HG02938 (cell line): ENCODE results near the gene RERE.
"Not testable (repeated sequence)": the region's sequence is repeated elsewhere in the genome, so short reads cannot be mapped to it uniquely, and the experiment has no call there.

Experiments used
- ATAC-seq: cut with Tn5 transposase; IDR thresholded peaks from one replicate; pipeline ENCODE4 v1.9.1; 2021; ENCODE audit warnings: mild to moderate bottlenecking, moderate library complexity; ENCODE audit not compliant: unreplicated experiment

RERE gene

DNA sequence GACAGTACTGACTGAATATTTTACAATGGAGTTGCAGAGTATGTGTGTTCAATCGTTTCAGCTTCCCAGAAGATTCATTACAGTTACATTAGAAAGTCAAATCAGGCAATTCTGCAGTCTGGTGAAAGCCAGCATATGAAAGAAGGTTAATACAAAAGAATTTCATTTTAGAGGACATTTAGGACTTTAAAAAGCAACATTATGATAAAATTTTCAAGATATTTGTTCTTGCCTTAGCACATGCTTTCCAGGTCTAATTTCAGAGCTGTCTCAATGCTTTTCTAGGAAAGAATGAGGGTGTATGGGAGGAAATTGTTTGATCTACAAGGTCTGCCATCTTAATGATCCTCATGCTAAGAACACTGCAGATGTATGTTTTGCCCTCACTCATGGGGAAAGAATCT is 63.2 kb downstream of the RERE start:
- no peak for ATAC-seq

- no peak for ATAC-seq
These were observed 63.7 kb downstream of the RERE start for GRCh38 chr1:8753736-8754135.

- ATAC-seq, result no peak
These were observed 64.3 kb downstream of the RERE start for GRCh38 chr1:8752921-8753713.

- no peak for ATAC-seq
These were observed 65.0 kb downstream of the RERE start for GRCh38 chr1:8752411-8752810.

DNA sequence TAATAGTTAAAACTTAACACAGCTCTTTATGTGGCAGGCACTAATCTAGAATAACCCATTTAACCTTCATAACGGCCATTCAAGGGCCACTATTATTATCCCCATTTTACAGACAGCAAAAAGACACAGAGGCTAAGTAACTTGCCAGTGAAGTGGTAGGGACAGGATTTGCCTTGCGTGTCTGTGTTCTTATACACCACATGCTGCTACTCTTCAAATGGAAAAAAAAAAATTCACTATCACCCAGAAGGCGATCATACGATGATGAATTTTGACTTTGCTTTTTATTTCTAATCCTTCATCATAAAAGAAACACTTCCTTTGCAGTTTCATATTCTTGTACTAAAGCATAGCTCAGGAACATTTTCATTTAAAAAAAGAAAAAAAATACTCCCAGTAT is 65.5 kb downstream of the RERE start:
- ATAC-seq, result no peak

DNA sequence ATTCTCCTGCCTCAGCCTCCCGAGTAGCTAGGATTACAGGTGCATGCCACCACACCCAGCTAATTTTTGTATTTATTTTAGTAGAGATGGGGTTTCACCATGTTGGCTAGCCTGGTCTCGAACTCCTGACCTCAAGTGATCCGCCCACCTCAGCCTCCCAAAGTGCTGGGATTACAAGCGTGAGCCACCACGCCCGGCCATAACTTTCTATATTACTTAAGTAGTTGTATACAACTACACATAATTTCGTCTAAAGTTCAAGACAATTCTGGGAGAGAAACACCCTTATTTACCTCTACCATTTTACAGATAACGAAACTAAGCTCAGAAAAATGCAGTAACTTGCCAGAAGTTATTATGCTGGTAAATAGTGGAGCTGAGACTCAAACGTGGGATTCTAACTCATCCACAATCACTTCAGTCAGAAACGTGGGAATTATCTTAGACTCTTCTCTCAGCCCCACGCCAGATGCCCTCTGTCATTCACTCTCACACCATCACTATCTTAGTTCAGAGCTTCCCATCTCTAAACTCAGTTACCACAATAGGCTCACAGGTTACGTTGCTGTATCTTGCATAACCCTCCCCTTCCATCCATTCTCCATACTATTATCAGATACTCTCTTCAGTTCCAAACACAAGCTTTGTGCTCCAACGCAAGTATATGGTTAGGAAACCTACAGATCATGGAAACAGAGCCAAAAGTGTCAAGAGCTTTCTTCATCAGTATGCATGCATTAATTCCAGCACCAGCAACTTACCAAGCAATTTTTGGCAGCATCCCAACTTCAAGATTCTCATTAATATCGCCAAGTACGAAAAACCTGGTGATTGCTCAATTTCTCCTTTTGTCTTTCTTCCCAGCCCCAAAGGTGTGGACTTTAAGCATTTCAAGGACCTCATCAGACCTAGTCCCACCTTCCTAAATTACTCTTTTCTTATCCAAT is 69.3 kb downstream of the RERE start:
- ATAC-seq, result no peak

DNA sequence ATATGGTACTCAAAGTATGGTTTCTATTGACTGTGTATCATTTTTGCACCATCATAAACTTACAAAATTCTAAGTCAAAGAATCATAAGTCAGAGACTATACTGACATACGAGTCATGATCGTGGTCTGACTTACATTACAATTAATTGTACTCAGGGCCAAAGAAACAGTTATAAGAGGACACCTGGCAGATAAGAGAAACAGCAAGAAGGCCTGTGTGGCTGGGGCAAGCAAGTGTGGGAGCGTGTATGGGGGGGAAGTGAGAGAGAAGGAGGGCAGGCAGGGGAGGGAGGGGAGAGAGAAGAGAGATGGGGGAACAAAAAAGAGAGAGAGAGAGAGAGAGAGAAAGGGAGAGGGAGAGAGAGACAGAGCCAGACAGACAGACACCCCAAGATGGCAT is 70.9 kb downstream of the RERE start:
- ATAC-seq, result no peak

DNA sequence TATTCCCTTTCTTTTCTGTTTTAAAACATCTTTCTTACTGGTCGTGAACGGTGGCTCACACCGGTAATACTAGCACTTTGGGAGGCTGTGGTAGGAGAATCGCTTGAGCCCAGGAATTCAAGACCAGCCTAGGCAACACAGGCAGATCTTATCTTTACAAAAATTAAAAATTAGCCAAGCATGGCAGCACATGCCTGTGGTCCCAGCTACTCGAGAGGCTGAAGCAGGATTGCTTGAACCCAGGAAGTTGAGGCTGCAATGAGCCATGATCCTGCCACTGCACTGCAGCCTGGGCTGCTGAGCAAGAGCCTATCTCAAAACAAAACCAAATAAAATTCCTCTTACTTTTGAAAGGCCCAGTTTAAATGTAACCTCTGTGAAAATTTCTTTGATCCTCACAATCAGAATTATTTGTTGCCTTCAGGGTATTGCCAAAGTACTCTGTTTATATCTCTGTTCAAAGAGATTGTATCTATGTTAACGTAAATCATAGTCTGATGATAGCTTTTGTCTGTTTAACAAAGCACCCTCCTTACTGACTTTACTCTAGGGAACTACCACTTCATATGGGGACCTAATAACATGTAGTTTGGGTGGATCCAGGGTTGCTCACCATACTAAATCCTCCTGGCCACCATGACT is 71.6 kb downstream of the RERE start:
- ATAC-seq, result no peak

GRCh38 chr1:8745346-8745745 is 72.1 kb downstream of the RERE start:
- ATAC-seq, result no peak

DNA sequence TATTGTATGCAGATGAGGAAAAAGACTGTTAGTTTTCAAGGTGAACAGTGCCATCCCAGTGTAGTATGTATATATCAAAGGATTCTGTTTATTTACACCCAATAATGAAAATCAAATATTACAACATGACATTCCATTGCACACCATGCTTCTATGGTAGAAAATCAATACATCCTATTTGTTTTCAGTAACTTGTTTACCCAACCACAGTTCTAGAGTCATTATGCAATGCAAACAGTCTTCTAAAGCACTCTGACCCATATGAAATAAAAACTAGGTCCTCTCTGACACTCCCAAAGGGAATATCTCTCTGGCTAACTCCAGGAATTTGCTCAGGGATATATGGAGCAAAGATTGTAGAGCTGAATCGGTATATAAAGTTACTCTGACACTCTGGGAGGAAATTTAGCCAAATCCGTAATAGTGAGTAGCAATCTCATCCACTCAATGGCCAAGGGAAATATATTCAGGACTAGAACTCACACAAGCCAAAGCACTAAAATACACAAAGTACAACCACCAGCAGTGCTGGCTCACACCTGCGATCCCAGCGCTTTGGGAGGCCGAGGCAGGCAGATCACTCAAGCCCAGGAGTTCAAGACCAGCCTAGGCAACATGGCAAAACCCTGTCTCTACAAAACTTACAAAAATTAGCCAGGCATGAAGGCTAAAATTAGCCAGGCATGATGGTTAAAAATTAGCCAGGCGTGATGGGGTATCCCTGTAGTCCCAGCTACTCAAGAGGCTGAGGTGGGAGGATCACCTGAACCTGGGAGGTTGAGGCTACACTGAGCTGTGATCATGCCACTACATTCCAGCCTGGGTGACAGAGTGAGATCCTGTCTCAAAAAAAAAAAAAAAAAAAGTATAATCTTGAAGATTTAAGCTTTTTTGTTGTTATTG is 75.2 kb downstream of the RERE start:
- no peak for ATAC-seq

DNA sequence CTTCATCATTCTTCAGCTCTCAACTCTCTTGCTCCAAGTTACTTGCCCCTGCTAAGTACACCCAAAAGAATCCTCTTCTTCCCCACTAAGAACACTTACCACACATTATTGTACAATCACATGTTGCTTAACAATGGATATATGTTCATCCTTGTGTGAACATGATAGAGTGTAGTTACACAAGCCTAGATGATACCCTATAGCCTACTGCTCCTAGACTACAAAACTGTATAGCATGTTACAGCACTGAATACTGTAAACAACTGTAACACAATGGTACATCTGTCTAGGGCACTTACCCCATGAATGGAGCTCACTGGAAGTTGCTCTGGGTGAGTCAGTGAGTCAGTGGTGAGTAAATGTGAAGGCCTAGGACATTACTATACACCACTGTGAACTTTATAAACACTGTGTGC is 77.4 kb downstream of the RERE start:
- ATAC-seq, result no peak

GRCh38 chr1:8739377-8739776 is 78.1 kb downstream of the RERE start:
- no peak for ATAC-seq

- ATAC-seq, result no peak
These were observed 80.5 kb downstream of the RERE start for GRCh38 chr1:8736927-8737326.

GRCh38 chr1:8733484-8733883 is 84.0 kb downstream of the RERE start:
- no peak for ATAC-seq

- no peak for ATAC-seq
These were observed 86.3 kb downstream of the RERE start for GRCh38 chr1:8731162-8731561.

GRCh38 chr1:8728464-8728863 is 89.0 kb downstream of the RERE start:
- no peak for ATAC-seq

DNA sequence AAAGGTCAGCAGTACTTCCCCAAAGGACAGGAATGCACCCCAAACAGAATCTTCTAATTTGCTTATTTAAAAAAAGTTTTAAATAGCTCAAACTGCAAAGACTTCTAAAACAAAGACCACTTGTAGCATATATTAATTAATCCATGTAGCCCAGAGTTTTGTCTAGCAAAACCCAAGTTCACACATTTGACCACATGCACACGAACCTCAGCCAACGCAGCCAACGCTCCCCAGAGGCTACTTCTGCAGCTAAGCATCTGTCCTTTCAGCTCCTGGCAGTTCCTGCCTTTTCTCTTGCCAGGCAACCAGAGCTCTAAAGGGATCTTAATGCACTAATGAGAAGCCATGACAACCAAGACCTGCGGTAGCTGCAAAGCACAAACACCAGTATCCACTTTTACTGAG is 89.6 kb downstream of the RERE start:
- ATAC-seq, result no peak

GRCh38 chr1:8727316-8727715 is 90.1 kb downstream of the RERE start:
- ATAC-seq, result not testable (repeated sequence)

- not testable (repeated sequence) for ATAC-seq
These were observed 90.6 kb downstream of the RERE start for GRCh38 chr1:8726801-8727186.

DNA sequence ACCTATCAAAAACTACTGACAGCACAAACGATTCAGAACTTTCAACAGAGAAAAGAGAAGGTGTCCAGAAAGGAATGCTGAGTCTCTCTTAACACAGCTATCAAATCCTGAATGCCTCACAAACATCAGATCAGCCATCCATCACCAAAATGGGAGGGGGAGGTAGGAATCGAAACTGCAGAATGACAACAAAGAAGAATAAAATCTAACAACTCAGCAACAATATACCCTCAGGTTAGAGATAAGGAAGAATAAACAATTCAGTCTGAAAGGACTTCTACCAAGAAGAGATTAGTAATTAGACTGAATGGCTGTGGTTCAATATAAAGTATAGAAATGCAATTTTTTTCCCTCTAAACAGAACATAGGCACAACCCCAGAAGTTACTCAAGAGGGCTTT is 94.4 kb downstream of the RERE start:
- no peak for ATAC-seq
